K562 (cell line): Measurements from ENCODE around the gene ADAMTS15. TPM values are rescaled to one million over a fixed set of nuclear protein-coding genes. Genes with fewer than 3 reads are reported as not detected.

Experiments
- ATAC-seq: fragments of 200-7000 bp; cut with Tn5 transposase; 3 replicates; pipeline ENCODE4 v1.9.1; 2020; ENCODE audit warnings: moderate library complexity
- BruUV-seq: library from RNA; stranded (reverse); fragments of 400-500 nt; replicated peaks from 2 replicates; lab custom pipeline; 2021; lab: Mats Ljungman, UMichigan
- CTCF ChIA-PET: fragments of 300-600 bp; formaldehyde crosslinking; extraction: SDS; loops from one replicate; lab custom pipeline; 2021; ENCODE audit warnings: low intra/inter-chr PET ratio; lab: Yijun Ruan, JAX
- POLR2A ChIA-PET: fragments of 300-600, 350-650 bp; sonication (Branson Sonifier 250); formaldehyde crosslinking; extraction: SDS; loops from one replicate; lab custom pipeline; 2021; ENCODE audit warnings: antibody characterized with exemption, inconsistent platforms; lab: Yijun Ruan, JAX
- DNase-seq, 4 experiments: peaks; one replicate each; pipeline versions ENCODE4 v3.0.0 to v3.0.0-alpha.2; 2011 to 2018; ENCODE audit warnings: low spot score in 3 of 4, mixed read lengths in 3 of 4; ENCODE audit errors: extremely low read depth in 1 of 4
- FAIRE-seq: peaks from 2 replicates; lab custom pipeline; 2011; peaks lifted over from hg19 to GRCh38; lab: Jason Lieb, UNC
- H2AFZ ChIP-seq: 2 replicates; pipeline ENCODE4 v1.6.0; 2011; ENCODE audit warnings: low read depth, low read length, control low read depth, inconsistent platforms
- H3K27ac ChIP-seq: fragments of 200-600 bp; 3 replicates; pipeline ENCODE4 v1.8.0; 2011; ENCODE audit warnings: low read depth, mild to moderate bottlenecking, control low read depth, inconsistent platforms, low read length, moderate library complexity, mixed read lengths; ENCODE audit errors: extremely low read depth
- H3K27me3 ChIP-seq, 2 experiments: fragments of 300-600 bp in 1 of 2; 2 replicates in 1 of 2; 3 replicates in 1 of 2; pipeline versions ENCODE4 v1.6.0 to v1.8.0; 2011; ENCODE audit warnings: inconsistent platforms in 2 of 2, low read length in 2 of 2, mild to moderate bottlenecking in 1 of 2, mixed read lengths in 1 of 2, moderate library complexity in 1 of 2; ENCODE audit not compliant: control insufficient read depth in 2 of 2, insufficient read depth in 2 of 2
- H3K36me3 ChIP-seq: fragments of 300-600 bp; 3 replicates; pipeline ENCODE4 v1.8.0; 2011; ENCODE audit warnings: mild to moderate bottlenecking, low read length, inconsistent platforms; ENCODE audit not compliant: control insufficient read depth, insufficient read depth
- H3K4me1 ChIP-seq, 2 experiments: fragments of 200-600 bp in 1 of 2; replicated peaks in 1 of 2; 2 replicates in 1 of 2; 3 replicates in 1 of 2; pipeline versions ENCODE4 v1.5.1 to v1.8.0; 2011; ENCODE audit warnings: inconsistent platforms in 2 of 2, low read length in 2 of 2, mild to moderate bottlenecking in 1 of 2, mixed read lengths in 1 of 2, moderate library complexity in 1 of 2; ENCODE audit not compliant: control insufficient read depth in 2 of 2, insufficient read depth in 2 of 2
- H3K4me2 ChIP-seq: 2 replicates; pipeline ENCODE4 v1.6.1; 2011; ENCODE audit warnings: low read length, control low read depth, inconsistent platforms, mixed read lengths; ENCODE audit not compliant: insufficient read depth
- H3K4me3 ChIP-seq: fragments of 200-600 bp; sonication (generic), shearing (Covaris generic); 2 replicates; pipeline ENCODE4 v1.5.1; 2016; ENCODE audit warnings: control low read depth, inconsistent platforms
- H3K79me2 ChIP-seq: fragments of 200-600 bp; 3 replicates; pipeline ENCODE4 v1.8.0; 2011; ENCODE audit warnings: low read length, inconsistent platforms; ENCODE audit not compliant: control insufficient read depth, insufficient read depth
- H3K9ac ChIP-seq, 2 experiments: 2 replicates each; pipeline versions ENCODE4 v1.6.0 to v1.6.1; 2011; ENCODE audit warnings: low read depth in 2 of 2, low read length in 2 of 2, control low read depth in 1 of 2, inconsistent platforms in 1 of 2, mild to moderate bottlenecking in 1 of 2, mixed read lengths in 1 of 2; ENCODE audit not compliant: insufficient read depth in 1 of 2
- H3K9me1 ChIP-seq: one replicate; pipeline ENCODE4 v1.6.0; 2011; ENCODE audit warnings: inconsistent platforms, mild to moderate bottlenecking, low read length, moderate library complexity; ENCODE audit not compliant: control insufficient read depth, insufficient read depth
- H3K9me3 ChIP-seq: replicated peaks from 2 replicates; pipeline ENCODE4 v1.5.1; 2011; ENCODE audit warnings: low read depth, low read length, inconsistent platforms; ENCODE audit not compliant: control insufficient read depth, insufficient read depth
- H4K20me1 ChIP-seq: replicated peaks from 2 replicates; pipeline ENCODE4 v1.6.1; 2011; ENCODE audit warnings: low read length, inconsistent platforms, mixed read lengths; ENCODE audit not compliant: control insufficient read depth, insufficient read depth
- ADNP ChIP-seq: fragments of 200-800 bp; sonication (Bioruptor generic); IDR thresholded peaks from 2 replicates; pipeline ENCODE4 v1.6.1; 2016; ENCODE audit warnings: missing genetic modification characterization, missing compliant biosample characterization
- BRD4 ChIP-seq: fragments of 200-600 bp; sonication (generic); IDR thresholded peaks from 2 replicates; pipeline ENCODE4 v1.6.1; 2017; ENCODE audit warnings: inconsistent platforms
- DMBX1 ChIP-seq: fragments of 250-450 bp; sonication (Bioruptor Pico); IDR thresholded peaks from 2 replicates; pipeline ENCODE4 v1.8.0; 2022; ENCODE audit warnings: inconsistent platforms, mild to moderate bottlenecking, moderate library complexity, borderline replicate concordance
- PCBP2 ChIP-seq: fragments of 200-400 bp; formaldehyde crosslinking; IDR thresholded peaks from 2 replicates; pipeline ENCODE4 v1.6.1; 2018; ENCODE audit warnings: low read length, low read depth, mild to moderate bottlenecking, moderate library complexity; ENCODE audit not compliant: poor library complexity, severe bottlenecking
- SIN3A ChIP-seq, 2 experiments: fragments of 150-350 bp in 1 of 2; IDR thresholded peaks; 2 replicates each; pipeline ENCODE4 v1.6.1; 2011 to 2016; ENCODE audit warnings: borderline replicate concordance in 2 of 2, low read depth in 2 of 2, low read length in 2 of 2, mild to moderate bottlenecking in 2 of 2, moderate library complexity in 2 of 2; ENCODE audit not compliant: control insufficient read depth in 1 of 2
- WGBS: fragments of 100-300 bp; shearing (Covaris generic); methylation state at CpG from one replicate; pipeline ENCODE4 v1.1.6; 2016; ENCODE audit warnings: low coverage, mixed read lengths; ENCODE audit not compliant: insufficient coverage; ENCODE audit errors: missing lambda C conversion rate; 5-methylcytosine and 5-hydroxymethylcytosine counted together
- in situ Hi-C: fragments of 300-500 bp; cut with MboI; formaldehyde crosslinking; loops from 4 replicates; pipeline ENCODE4 v1.15.0; 2018; ENCODE audit warnings: inconsistent platforms, mixed read lengths
- intact Hi-C: fragments of 100-400 bp; cut with micrococcal nuclease; formaldehyde crosslinking; loops from 2 replicates; pipeline ENCODE4 v1.14.2; 2022
- polyA plus RNA-seq, 8 experiments: library from polyadenylated mRNA; depleted of rRNA in 4 of 8; stranded (reverse) in 5 of 8; unstranded in 3 of 8; fragments of >200 nt; fragmentation: Nextera tagmentation in 2 of 8; fragmentation: Illumina TruSeq in 1 of 8; extraction: Ambion mirVana in 2 of 8; extraction: Trizol in 1 of 8; gene quantifications; 2 replicates each; pipeline versions ENCODE4 v1.2.1 to v1.2.3, GENCODE V29; 2011 to 2014; ENCODE audit warnings: inconsistent platforms in 1 of 8, missing spikeins in 1 of 8
- total RNA-seq, 7 experiments: library from RNA; depleted of rRNA in 6 of 7; stranded (reverse); fragments of >200 nt in 6 of 7; fragmentation: Illumina TruSeq in 2 of 7; extraction: Trizol in 2 of 7; gene quantifications; 2 replicates each; pipeline versions ENCODE4 v1.2.1 to v1.2.3, GENCODE V29; 2011 to 2021; ENCODE audit warnings: low replicate concordance in 1 of 7
- TF ChIP-seq, protein P1 (sequence below): fragments of 250-450 bp; sonication (Bioruptor Pico); IDR thresholded peaks from 2 replicates; pipeline ENCODE4 v1.8.0; 2021; ENCODE audit warnings: moderate library complexity, mild to moderate bottlenecking, inconsistent platforms

ADAMTS15 gene
- total and polyA plus RNA-seq, 9 of the 15 experiments (the other 6 are each of a cell fraction or from before 2014, with no cell fraction given) = 0.04 TPM; not detected in 8

- in situ Hi-C loops (no loop called here), intact Hi-C loops (no loop called here)
- FAIRE-seq = no peak
- H3K4me2 ChIP-seq = no peak overlapping the region
- no peak overlapping the region for H3K9ac ChIP-seq
- DNase-seq = peak in 1 of 4 experiments; percentile 2
- CTCF ChIA-PET = no interaction called here
- under 1% methylated on average over 14 of the region's 14 CpGs for WGBS
- H3K79me2 ChIP-seq = no peaks in the 10 kb centered on the region
- H3K4me3 ChIP-seq = no peak overlapping the region
- no peak for ATAC-seq
- H4K20me1 ChIP-seq = no peaks in the 10 kb centered on the region
- TF ChIP-seq PCBP2 = no peak
- no peak for TF ChIP-seq DMBX1
- no peak for TF ChIP-seq SIN3A (IDR thresholded peaks at IDR 0.05; ENCODE audit: borderline replicate concordance in 2 of 2, control insufficient read depth in 1 of 2, low read depth in 2 of 2, low read length in 2 of 2)
- no peak for TF ChIP-seq BRD4
- TF ChIP-seq ADNP (tag) = no peak
- TF ChIP-seq, protein P1, sequence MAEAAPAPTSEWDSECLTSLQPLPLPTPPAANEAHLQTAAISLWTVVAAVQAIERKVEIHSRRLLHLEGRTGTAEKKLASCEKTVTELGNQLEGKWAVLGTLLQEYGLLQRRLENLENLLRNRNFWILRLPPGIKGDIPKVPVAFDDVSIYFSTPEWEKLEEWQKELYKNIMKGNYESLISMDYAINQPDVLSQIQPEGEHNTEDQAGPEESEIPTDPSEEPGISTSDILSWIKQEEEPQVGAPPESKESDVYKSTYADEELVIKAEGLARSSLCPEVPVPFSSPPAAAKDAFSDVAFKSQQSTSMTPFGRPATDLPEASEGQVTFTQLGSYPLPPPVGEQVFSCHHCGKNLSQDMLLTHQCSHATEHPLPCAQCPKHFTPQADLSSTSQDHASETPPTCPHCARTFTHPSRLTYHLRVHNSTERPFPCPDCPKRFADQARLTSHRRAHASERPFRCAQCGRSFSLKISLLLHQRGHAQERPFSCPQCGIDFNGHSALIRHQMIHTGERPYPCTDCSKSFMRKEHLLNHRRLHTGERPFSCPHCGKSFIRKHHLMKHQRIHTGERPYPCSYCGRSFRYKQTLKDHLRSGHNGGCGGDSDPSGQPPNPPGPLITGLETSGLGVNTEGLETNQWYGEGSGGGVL (CRISPR knock-in tag) = no peak
- H3K27me3 ChIP-seq = peaks cover 2 to 32% of the 10 kb centered on the region in 2 experiments; a peak in 4 of 5 replicates
- H2AFZ ChIP-seq = no peak overlapping the region
- no TSS peak for BruUV-seq
- H3K4me1 ChIP-seq = no peaks in the 10 kb centered on the region
- POLR2A ChIA-PET = no interaction called here
- H3K27ac ChIP-seq = no peak overlapping the region
- H3K9me3 ChIP-seq = no peaks in the 10 kb centered on the region
- no peaks in the 10 kb centered on the region for H3K36me3 ChIP-seq
- no peaks in the 10 kb centered on the region for H3K9me1 ChIP-seq
These were observed 37.5 kb downstream of the ADAMTS15 start for GRCh38 chr11:130485983-130486382.
